Testis (tissue), 2 donors: Measurements from ENCODE around the gene MAP4K4.

ENCODE experiments used
- POLR2A ChIP-seq: fragments of 450-650 bp; IDR thresholded peaks from one replicate; pipeline ENCODE4 v1.6.1; 2017; ENCODE audit warnings: antibody characterized with exemption, mild to moderate bottlenecking, moderate library complexity
- TF ChIP-seq, protein P1 (sequence below), 3 experiments: fragments of 450-650 bp in 2 of 3; fragments of 200-600 bp in 1 of 3; sonication (generic) in 1 of 3; IDR thresholded peaks; one replicate each; pipeline ENCODE4 v1.5.1; 2016 to 2019; ENCODE audit warnings: antibody characterized with exemption in 3 of 3, mild to moderate bottlenecking in 2 of 3, moderate library complexity in 1 of 3

DNA sequence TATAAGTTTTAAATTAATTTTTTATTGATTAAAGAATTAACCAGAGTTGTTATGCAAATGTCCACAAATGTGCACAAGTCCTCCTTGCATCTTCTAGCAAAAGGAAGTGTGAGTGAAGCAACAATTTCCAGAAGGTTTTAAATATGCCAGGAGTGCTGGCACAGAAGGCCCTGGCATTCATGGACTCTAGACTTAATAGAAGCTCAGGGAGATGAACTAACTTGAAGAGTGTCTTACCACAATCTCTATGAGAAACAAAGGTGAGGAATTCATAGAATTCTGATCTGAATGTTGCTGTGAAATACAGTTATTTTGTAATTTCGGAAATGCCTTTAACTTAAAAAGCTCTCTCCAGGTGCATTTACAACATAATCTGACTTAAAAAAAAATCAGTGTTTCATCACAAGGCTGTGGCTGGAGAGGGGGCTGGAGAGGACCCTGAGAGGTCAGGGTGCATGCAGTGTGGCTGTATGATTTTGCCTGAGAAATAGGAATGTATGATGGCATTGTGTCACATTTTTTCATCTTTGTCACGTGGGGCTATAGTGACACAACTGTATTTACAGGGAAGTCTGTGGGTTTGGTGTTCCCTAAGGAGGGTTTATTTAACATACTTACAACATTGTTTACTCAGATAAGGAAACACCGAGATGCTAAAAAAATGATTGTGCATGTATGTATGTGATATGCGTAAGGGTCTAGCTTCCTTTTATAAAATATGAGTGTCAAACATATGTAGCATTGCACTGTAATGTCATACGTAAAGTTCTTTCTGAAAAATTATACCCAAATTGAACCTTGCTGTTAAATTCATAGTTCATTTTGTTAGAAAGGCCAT lies 66.2 kb downstream of the MAP4K4 start:
- TF ChIP-seq, protein P1, sequence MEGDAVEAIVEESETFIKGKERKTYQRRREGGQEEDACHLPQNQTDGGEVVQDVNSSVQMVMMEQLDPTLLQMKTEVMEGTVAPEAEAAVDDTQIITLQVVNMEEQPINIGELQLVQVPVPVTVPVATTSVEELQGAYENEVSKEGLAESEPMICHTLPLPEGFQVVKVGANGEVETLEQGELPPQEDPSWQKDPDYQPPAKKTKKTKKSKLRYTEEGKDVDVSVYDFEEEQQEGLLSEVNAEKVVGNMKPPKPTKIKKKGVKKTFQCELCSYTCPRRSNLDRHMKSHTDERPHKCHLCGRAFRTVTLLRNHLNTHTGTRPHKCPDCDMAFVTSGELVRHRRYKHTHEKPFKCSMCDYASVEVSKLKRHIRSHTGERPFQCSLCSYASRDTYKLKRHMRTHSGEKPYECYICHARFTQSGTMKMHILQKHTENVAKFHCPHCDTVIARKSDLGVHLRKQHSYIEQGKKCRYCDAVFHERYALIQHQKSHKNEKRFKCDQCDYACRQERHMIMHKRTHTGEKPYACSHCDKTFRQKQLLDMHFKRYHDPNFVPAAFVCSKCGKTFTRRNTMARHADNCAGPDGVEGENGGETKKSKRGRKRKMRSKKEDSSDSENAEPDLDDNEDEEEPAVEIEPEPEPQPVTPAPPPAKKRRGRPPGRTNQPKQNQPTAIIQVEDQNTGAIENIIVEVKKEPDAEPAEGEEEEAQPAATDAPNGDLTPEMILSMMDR (IDR thresholded peaks at IDR 0.05) = no peak
- TF ChIP-seq POLR2A = no peak
